NOMO-1 (cell line): ENCODE results near the gene FRMD1.

Experiments
- DNase-seq, 2 experiments: peaks; one replicate each; lab custom pipeline; 2025; ENCODE audit not compliant: unreplicated experiment in 2 of 2; lab: John Stamatoyannopoulos, UW

FRMD1 gene

GRCh38 chr6:168078943-168079405, at the start of gene FRMD1:
Gene FRMD1 (minus strand): TSS chr6:168079212. CDS start chr6:168079094, 118 bp downstream.
- no peak for DNase-seq

DNA sequence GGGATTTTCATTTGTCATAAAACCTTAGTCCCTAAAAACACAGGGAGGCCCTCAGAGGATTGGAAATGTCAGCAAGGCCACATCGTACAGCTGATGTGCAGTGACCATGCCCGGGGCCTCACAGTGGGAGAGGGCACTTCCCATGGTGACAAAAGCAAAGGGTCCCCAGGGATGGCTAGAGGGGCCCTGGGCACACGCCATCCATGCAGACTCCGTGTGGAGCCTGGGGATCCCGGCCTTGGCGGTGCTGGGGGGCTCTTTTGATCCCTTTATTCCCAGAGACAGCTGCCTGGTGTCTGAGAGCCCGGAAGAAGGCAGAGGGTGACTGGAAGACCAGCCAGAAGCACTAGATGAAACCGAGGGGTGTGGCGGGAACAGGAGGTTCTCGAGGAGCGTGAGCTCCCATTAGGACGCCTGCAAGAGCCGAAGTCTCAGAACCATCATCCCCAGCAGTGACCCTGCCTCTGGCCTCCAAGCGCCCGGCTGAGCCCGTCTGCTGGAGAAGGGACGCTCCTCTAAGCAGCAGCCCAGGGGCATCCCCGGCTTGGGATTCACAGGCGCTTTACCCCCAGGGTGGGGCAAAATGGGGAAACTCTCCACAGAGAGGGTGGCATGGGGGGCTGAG, 49.1 kb upstream of the FRMD1 start:
- DNase-seq: no peak

DNA sequence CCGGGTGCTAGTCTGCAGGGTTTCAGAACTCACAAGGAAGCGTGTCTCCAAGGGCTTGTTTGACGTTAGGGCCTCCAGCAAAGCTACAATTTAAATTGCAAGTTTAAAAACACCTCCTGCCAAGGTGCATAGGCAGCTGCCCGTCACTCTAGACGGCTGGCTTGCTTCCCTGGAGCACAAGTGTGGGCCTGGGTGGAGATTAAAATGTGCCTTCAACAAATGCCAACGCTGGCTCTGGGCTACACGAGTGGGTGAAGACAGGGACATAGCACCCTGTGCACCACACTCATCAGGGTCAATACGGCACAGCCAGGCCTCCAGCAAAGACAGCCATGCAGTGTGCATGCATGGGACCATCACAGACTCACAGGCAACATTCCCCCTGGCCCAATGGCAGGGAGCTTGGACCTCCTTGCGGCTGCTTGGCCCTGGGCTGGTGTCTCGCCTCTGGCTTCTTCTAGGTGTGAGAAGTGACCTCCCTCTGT, 48.4 kb upstream of the FRMD1 start:
- no peak for DNase-seq

GRCh38 chr6:168126566-168127383, 47.8 kb upstream of the FRMD1 start:
- no peak for DNase-seq

GRCh38 chr6:168125429-168126001, 46.5 kb upstream of the FRMD1 start:
- no peak for DNase-seq

DNA sequence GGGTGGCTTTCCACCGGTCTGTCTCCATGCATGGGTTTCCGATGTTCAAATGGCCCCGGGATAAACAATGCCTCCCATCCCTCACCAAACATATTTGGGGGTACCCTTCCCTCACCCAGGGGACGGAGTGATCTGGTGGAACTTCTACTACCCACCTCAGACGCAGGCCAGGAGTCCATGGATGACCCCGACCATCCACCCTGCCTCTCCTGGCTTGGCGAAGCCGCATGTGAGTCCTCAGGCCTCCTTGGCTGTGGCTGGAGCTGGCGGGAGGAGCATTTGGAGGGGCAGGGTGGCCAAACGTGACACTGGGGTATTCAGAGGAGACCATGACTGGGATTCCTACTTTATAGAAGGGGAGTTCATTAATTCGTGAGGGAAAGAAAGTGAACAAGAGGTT, 45.9 kb upstream of the FRMD1 start:
- DNase-seq: no peak

DNA sequence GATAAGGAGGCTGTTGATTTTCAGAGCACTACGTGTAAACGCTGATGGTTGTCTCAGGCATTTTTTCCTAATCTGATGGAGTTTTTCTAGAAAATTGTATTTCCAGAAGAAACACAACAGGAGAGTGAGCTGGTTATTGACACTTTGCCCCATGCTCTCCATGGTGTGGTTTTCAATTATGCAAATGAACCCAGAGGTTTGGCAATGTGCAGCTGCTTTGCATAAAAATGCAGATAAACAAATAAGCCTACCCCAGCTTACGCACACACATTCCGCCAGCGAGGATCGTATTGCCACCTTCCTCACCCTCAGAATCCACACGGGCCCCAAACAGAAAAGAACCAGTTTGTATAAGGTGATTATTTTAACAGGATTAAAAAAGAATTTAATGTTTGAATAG, 45.1 kb upstream of the FRMD1 start:
- no peak for DNase-seq

- DNase-seq: no peak
These were observed 44.3 kb upstream of the FRMD1 start for GRCh38 chr6:168123165-168123911.

DNA sequence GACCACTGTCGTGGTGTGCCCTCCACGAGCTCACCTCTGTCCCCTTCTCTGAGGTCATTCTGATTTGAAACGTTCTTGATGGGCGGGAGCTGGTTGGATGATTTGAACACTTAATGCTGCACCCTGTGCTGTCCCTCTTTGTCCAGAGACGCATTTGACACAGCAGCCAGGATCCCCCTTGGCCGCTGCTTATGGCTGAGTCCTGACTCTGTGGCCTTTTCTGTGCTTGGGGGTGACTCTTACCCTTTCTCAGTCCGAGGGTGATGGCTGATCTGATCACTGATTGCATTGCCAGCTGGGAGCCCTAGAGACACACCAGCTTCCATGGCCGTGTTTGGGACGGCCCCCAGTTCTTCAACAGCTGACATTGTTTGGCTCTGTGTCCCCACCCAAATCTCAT, 43.5 kb upstream of the FRMD1 start:
- no peak for DNase-seq

DNA sequence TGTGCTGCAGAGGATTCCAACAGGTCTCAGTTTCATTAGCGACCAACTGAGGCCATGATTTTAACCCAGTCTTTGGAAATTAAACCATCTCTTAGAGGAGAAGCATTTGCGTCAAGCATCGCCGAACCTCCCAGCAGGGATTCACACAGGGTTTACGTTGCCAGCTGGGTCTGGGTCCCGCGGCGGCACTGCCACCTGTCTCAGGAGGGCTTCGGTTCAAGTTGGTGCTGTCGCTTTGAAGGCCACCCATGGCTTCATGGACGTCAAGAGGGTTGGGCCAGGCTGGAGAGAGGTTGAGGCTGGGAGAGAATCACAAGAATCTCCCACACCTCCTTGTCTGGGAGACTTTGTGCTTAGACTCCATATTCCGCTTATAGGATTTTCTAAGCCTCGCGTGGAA, 43.0 kb upstream of the FRMD1 start:
- DNase-seq: no peak

DNA sequence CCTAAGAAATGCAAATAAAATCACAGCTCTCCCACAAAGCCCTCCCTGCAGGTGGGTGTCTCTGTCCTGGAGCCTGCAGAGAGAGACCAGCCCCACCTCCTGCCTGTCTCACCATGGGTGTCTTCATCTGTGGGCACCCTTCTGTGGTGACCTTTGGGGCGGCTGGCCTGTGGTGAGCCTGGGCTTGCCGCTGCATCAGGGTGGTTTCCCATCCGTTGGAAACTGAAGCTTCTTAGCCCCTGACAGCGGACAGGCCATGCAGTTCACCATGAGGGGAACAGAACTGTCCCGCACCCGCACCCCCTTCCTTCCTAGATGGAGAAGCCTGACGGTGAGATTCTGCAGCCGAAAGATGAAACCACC, 42.3 kb upstream of the FRMD1 start:
- DNase-seq: no peak

DNA sequence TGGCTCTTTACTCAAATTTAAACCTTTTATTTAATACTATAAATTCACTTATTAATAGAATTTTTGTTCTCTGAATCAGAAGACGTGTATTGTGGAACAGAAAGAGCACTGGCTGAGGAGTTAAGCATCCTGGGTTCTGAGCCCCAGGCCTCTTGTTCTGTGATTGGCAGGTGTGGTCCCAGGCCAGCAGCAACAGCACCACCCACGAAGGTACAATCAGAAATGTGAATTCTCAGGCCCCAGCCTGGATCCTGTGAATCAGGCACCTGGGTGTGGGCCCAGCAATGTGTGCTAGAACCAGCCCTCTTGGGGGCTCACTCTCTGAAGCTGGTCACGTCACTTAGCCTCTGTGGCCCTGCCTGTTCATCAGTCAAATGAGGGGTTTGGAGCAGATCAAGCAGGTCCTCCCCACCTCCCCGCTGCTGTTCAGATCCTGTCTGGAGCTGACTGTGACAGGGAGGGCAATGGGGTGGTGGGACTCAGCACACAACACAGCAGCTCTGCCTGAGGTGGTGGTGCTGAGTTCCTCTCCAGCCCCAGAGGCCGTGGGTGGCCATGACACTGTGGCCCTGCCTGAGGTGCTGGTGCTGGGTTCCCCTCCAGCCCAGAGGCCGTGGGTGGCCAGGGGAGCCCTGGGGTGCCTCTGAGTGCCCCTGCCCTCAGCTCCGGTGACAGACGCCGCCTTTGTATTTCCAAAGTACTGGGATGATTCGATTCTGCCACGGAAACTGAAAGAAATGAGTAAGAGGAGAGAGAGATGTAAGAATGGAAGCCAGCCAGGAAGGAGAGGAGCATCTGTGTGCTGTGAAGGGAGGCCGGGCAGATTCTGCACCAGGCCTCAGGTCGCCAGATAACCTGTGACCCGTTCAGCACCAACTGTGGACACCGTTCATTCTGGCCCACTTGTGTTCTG, 41.6 kb upstream of the FRMD1 start:
- DNase-seq: no peak

DNA sequence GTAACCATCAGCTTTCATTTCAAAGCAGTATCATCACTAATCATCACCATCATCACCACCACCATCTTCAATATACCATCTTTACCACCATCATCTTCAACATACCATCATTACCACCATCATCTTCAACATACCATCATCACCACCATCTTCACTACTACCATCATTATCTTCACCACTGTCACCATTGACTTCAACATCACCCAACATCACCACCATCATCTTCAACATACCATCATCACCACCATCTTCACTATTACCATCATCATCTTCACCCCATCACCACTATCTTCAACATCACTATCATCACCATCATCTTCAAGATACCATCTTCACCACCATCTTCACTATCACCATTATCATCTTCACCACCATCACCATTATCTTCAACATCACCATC, 40.5 kb upstream of the FRMD1 start:
- DNase-seq: no peak

- no peak for DNase-seq
These were observed 39.9 kb upstream of the FRMD1 start for GRCh38 chr6:168118935-168119334.

- DNase-seq: no peak
These were observed 38.9 kb upstream of the FRMD1 start for GRCh38 chr6:168117942-168118341.

DNA sequence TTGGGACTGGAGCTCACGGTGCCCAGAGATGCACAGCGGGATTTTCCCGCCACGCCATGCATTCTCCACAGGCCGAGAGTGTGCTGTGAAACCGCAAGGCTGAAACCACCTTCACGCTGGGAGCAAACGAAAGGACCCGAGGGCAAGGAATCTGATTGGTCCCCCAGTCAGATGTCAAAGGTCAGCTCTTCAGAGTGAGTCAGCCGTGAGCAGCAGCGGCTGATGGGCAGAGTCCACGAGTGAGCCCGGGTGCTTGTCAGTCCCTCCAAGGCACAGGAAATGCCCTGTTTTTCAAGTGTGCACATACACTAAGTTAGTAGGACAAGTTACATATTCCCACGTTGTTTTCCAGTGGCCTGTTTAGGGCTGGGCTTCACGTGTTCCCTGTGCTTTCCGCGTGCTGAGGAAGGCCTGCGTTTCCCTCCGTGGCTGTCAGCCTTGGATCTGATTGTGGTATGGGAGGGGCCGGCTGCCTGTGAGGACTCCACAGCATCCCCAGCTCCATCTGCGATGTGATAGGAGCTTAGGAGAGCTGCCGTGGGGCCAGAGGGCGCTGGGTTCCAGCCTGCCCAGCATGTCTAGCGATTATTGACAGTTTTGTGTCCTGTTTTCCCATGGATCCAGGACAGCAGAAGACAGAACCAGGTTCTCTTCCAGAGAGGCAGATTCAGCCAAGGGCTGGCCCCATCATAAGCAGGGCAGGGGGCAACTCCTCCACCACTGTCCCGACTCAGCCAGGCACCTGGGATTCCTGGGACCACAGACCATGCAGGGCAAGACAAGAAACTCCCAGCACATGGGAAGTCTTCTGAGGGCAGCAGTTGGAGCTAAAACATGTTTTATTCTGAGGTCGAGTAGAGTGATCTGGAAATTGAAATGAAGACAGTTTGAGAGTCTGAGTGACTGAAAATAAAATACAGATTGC, 38.2 kb upstream of the FRMD1 start:
- no peak for DNase-seq

DNA sequence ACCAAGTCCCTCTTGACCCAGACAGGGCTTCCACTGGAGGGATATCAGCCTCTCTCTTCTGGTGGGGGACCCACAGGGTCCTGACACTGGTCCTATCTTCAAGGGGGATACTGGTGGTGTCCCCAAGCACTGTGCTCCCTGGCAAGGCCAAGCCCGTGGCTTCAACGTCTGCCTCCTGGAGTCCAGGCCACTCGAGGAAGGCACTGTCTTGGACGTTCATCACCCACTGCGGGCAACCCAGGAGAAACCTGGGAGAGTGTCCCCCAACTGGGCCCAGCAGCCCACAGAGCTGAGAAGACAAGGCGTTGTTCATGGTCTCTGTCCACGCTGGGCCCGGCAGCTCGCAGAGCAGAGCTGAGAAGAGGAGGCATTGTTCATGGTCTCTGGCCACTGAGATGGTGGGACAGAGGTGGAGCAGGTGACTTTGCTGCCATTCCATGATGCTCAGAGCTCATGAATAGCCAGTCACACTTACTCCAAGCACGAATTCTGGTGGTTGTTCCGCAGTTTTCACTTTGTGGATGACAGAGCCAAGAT, 37.5 kb upstream of the FRMD1 start:
- no peak for DNase-seq

GRCh38 chr6:168115748-168116437, 36.9 kb upstream of the FRMD1 start:
- DNase-seq: no peak
